ENCODE data around the gene AQP2.

AQP2 gene

GRCh38 chr12:49925433-49926204, 24.9 kb upstream of the AQP2 start:
- no peaks in the 10 kb centered on the region for H3K36me3 Mint-ChIP-seq
- ATAC-seq (replicated peaks) (no peak), DNase-seq (no peak)
- H3K9me3 Mint-ChIP-seq = no peaks in the 10 kb centered on the region
- peaks cover 3 to 16% of the 10 kb centered on the region in 2 donors for H3K27me3 Mint-ChIP-seq
- no peak overlapping the region for H3K27ac Mint-ChIP-seq
- no peaks in the 10 kb centered on the region for H3K4me1 Mint-ChIP-seq
- H3K4me3 Mint-ChIP-seq = no peak overlapping the region

DNA sequence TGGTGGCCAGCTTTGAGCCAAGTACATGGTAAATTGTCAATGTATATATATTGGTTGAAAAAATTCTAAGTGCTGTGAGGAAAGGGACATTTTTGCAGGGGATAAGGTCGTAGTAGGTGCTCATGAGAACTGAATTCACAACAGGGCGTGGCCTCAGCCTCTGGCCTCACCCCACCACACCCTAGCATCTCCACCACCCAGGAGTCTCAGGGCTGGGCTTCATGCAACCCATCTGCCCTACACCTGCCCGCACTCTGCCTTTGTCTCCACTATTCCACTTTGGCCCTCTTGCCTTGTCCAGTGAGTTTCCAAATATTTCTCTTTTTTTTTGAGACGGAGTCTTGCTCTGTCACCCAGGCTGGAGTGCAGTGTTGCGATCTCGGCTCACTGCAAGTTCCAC, 22.1 kb upstream of the AQP2 start:
- no peak overlapping the region for H3K4me3 Mint-ChIP-seq
- H3K4me1 Mint-ChIP-seq = no peaks in the 10 kb centered on the region
- ATAC-seq (replicated peaks) (no peak), DNase-seq (no peak)
- no peaks in the 10 kb centered on the region for H3K36me3 Mint-ChIP-seq
- peaks cover 3 to 11% of the 10 kb centered on the region in 2 donors for H3K27me3 Mint-ChIP-seq
- H3K27ac Mint-ChIP-seq = no peak overlapping the region
- no peaks in the 10 kb centered on the region for H3K9me3 Mint-ChIP-seq

- DNase-seq (no peak), ATAC-seq (replicated peaks) (no peak)
- no peak overlapping the region for H3K27ac Mint-ChIP-seq
- no peaks in the 10 kb centered on the region for H3K4me1 Mint-ChIP-seq
- H3K9me3 Mint-ChIP-seq = no peaks in the 10 kb centered on the region
- H3K4me3 Mint-ChIP-seq = no peak overlapping the region
- no peaks in the 10 kb centered on the region for H3K36me3 Mint-ChIP-seq
- peaks cover 6 to 15% of the 10 kb centered on the region in 2 donors for H3K27me3 Mint-ChIP-seq
These were observed 21.0 kb upstream of the AQP2 start for GRCh38 chr12:49929581-49929980.

DNA sequence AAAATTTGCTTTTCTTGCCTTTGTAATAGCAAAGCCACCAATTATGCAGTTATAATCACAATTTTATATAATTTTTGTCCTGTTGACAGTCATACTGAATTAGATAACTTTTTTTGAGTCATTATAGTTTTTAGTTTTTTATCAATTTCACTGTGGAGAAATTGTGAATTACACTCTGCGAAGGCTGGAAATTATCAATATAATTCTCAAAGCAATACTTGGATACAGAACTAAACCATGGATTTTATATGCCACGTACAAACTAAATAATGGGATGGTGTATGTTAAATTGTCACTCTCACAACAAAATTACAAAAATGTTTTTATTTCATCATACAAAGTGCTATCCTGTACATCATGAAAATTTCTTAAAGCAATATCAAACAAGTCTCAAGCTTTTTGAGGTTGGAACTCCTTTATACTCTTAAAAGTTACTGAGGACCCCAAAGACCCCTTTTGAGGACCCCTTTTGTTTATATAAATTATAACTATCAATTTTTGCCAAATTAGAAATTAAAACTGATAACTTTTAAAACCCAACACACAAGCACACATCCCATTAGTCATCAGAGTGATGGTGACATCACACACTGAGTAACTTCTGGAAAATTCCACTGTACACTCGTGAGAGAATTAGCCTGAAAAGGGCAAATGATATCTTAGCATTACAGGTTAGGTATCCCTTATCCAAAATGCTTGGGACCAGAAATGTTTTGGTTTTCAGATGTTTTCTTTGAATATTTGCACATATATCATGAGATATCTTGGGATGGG, 19.8 kb upstream of the AQP2 start:
- Mint-ChIP-seq H3K27ac (no peak overlapping the region), H3K4me1 (no peaks in the 10 kb centered on the region), H3K9me3 (no peaks in the 10 kb centered on the region), H3K27me3 (peaks cover 8 to 17% of the 10 kb centered on the region in 2 donors), H3K36me3 (no peaks in the 10 kb centered on the region), H3K4me3 (no peak overlapping the region)
- DNase-seq = no peak
- no peak for ATAC-seq (replicated peaks)

DNA sequence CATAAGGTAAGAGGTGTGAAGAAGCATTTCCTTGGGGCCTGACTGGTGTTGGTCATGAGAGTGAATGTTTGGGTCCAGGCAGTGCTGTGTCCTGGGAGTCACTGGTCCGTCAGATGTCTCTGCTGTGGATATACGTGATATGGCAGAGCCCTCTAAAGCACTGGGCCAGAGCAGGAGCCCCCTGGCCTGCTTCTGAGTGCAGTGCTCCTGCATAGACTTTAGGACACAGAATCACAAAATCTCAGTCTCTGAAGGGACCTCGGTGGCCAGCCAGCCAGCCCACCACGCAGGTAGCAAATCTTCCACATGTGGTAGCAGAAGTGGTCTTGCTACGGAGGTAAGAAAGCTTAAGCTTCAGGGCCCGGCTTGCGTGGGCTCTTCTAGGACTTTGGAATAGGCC, 18.5 kb upstream of the AQP2 start:
- DNase-seq (no peak), ATAC-seq (replicated peaks) (no peak)
- no peak overlapping the region for H3K4me3 Mint-ChIP-seq
- no peak overlapping the region for H3K27ac Mint-ChIP-seq
- no peaks in the 10 kb centered on the region for H3K9me3 Mint-ChIP-seq
- no peaks in the 10 kb centered on the region for H3K4me1 Mint-ChIP-seq
- no peaks in the 10 kb centered on the region for H3K36me3 Mint-ChIP-seq
- peaks cover 8 to 17% of the 10 kb centered on the region in 2 donors for H3K27me3 Mint-ChIP-seq

- ATAC-seq (replicated peaks) (no peak), DNase-seq (no peak)
- Mint-ChIP-seq H3K27ac (no peak overlapping the region), H3K27me3 (peaks cover 8 to 17% of the 10 kb centered on the region in 2 donors), H3K36me3 (no peaks in the 10 kb centered on the region), H3K4me1 (no peaks in the 10 kb centered on the region), H3K9me3 (no peaks in the 10 kb centered on the region), H3K4me3 (no peak overlapping the region)
These were observed 17.9 kb upstream of the AQP2 start for GRCh38 chr12:49932533-49933130.

- ATAC-seq (replicated peaks) (no peak), DNase-seq (no peak)
- Mint-ChIP-seq H3K27ac (no peak overlapping the region), H3K4me3 (no peak overlapping the region), H3K36me3 (no peaks in the 10 kb centered on the region), H3K9me3 (no peaks in the 10 kb centered on the region), H3K4me1 (no peaks in the 10 kb centered on the region), H3K27me3 (peaks cover 8 to 17% of the 10 kb centered on the region in 2 donors)
These were observed 16.7 kb upstream of the AQP2 start for GRCh38 chr12:49933796-49934195.

DNA sequence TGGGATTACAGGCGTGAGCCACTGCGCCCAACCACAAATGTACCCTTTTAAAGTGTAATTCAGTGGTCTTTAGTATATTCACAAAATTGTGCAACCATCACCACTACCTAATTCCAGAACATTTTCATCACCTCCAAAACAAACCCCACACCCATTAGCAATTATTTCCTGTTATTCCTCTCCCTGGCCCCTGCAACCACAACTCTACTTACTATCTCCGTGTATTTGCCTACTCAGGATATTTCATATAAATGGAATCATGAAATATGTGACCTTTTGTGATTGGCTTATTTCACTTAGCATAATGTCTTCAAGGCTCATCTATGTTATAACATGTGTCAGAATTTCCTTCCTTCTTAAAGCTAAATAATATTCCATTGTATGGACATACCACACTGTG, 16.0 kb upstream of the AQP2 start:
- Mint-ChIP-seq H3K27me3 (peaks cover 8 to 12% of the 10 kb centered on the region in 2 donors), H3K9me3 (no peaks in the 10 kb centered on the region), H3K36me3 (no peaks in the 10 kb centered on the region), H3K27ac (no peak overlapping the region), H3K4me3 (no peak overlapping the region), H3K4me1 (no peaks in the 10 kb centered on the region)
- DNase-seq = no peak
- ATAC-seq (replicated peaks) = no peak

DNA sequence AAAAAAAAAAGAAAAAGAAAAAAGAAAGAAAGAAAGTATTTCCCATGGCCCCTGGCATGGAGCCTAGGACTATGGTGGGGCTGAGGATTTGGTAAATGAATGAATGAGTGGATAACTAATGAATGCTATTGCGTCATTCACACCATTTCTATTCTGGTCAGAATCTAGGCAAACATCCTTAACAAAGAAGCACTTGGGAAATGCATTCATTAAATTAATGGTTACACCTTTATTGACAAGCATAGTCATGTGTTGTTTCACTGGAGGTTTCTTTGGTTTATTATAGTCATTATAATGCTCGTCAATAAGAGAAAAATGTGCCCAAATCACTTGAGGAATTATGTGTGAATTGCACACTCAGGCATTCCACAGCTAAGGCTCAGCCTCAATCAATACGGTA, 13.6 kb upstream of the AQP2 start:
- no peak overlapping the region for H3K27ac Mint-ChIP-seq
- no peak for ATAC-seq (replicated peaks)
- no peaks in the 10 kb centered on the region for H3K9me3 Mint-ChIP-seq
- H3K4me1 Mint-ChIP-seq = no peaks in the 10 kb centered on the region
- no peak overlapping the region for H3K4me3 Mint-ChIP-seq
- DNase-seq = no peak
- H3K27me3 Mint-ChIP-seq = peaks cover 5 to 6% of the 10 kb centered on the region in 2 donors
- no peaks in the 10 kb centered on the region for H3K36me3 Mint-ChIP-seq

DNA sequence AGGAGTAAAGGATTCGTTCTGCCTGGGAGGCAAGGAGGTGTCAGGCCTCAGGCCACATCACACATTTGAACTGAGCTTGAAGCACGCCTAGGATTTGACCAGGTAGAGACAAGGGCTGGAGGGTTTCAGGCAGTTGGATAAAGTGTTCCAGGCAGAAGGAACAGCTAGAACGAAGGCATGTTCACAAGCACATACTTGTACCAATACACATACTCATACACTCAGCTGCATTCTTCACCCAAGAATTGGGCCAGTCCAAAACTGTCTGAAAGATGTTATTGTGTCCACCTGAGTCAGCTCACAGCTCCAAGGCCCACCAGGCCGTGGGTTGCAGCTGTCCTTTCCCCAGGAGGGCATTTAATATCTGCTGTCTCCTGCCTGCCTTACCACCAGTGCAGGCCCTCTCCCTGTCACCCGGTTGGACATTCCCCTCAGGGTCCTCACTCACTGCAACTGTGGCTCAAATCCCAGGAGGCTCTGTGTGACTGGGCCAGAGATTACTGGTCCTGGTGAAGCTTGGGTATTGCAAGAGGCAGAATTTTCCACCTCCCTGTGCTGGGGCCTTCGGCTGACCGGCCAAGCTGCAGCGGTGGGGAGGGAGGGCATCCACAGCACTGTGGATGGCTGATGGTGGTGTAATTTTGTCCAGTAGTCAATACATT, 12.8 kb upstream of the AQP2 start:
- no peak overlapping the region for H3K4me3 Mint-ChIP-seq
- no peak overlapping the region for H3K27ac Mint-ChIP-seq
- ATAC-seq (replicated peaks) (no peak), DNase-seq (no peak)
- H3K4me1 Mint-ChIP-seq = no peaks in the 10 kb centered on the region
- H3K27me3 Mint-ChIP-seq = peaks cover 6 to 8% of the 10 kb centered on the region in 2 donors
- H3K9me3 Mint-ChIP-seq = no peaks in the 10 kb centered on the region
- no peaks in the 10 kb centered on the region for H3K36me3 Mint-ChIP-seq

DNA sequence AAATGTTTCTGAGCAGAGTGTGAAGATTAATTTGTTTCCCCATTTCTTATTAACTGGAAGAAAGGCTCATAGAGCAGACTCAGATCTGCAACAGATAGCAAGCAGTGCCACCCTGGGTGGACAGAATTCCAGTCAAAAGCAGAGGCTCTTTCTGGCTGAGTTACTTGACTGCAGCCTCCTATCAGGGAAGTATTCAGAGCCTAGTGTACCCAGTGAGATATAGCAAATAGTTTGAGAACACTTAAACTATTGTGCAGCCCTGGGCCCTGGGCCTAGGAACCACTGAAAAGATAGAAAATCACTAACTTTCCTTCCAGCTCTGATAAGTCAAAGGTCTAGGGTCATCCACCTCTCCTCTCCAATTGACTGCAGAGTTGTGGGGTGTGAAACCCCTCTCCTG, 11.2 kb upstream of the AQP2 start:
- no peak overlapping the region for H3K27ac Mint-ChIP-seq
- ATAC-seq (replicated peaks) = no peak

DNA sequence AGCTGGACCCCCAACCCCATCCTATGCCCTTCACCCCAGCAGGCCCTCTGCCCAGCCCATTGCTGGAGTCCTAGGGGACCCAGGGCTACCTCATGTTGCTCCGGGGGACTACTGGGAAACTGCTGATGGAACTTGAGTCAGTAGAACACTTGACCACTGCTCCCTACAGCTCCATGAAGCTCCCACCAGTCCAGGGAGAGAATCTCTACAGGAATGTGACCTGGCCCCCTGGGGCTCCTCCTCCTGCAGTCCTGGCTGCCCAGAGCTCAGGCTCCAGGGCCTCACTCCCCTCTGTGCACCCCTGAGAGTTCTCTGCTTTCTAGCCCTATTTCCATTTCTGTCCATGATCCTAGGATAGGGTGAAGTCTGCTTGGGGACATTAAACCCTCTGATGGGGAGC, 10.8 kb upstream of the AQP2 start:
- H3K36me3 Mint-ChIP-seq = no peaks in the 10 kb centered on the region
- ATAC-seq (replicated peaks) = no peak
- H3K27ac Mint-ChIP-seq = no peak overlapping the region
- no peaks in the 10 kb centered on the region for H3K9me3 Mint-ChIP-seq
- peaks cover 8% of the 10 kb centered on the region in 2 donors for H3K27me3 Mint-ChIP-seq
- H3K4me1 Mint-ChIP-seq = no peaks in the 10 kb centered on the region
- DNase-seq = no peak
- no peak overlapping the region for H3K4me3 Mint-ChIP-seq

More for the DNA sequence above, 11.2 kb upstream of the AQP2 start:
- no peaks in the 10 kb centered on the region for H3K4me1 Mint-ChIP-seq
- H3K4me3 Mint-ChIP-seq = no peak overlapping the region
- H3K36me3 Mint-ChIP-seq = no peaks in the 10 kb centered on the region
- no peaks in the 10 kb centered on the region for H3K9me3 Mint-ChIP-seq
- H3K27me3 Mint-ChIP-seq = peaks cover 11 to 12% of the 10 kb centered on the region in 2 donors
- no peak for DNase-seq

DNA sequence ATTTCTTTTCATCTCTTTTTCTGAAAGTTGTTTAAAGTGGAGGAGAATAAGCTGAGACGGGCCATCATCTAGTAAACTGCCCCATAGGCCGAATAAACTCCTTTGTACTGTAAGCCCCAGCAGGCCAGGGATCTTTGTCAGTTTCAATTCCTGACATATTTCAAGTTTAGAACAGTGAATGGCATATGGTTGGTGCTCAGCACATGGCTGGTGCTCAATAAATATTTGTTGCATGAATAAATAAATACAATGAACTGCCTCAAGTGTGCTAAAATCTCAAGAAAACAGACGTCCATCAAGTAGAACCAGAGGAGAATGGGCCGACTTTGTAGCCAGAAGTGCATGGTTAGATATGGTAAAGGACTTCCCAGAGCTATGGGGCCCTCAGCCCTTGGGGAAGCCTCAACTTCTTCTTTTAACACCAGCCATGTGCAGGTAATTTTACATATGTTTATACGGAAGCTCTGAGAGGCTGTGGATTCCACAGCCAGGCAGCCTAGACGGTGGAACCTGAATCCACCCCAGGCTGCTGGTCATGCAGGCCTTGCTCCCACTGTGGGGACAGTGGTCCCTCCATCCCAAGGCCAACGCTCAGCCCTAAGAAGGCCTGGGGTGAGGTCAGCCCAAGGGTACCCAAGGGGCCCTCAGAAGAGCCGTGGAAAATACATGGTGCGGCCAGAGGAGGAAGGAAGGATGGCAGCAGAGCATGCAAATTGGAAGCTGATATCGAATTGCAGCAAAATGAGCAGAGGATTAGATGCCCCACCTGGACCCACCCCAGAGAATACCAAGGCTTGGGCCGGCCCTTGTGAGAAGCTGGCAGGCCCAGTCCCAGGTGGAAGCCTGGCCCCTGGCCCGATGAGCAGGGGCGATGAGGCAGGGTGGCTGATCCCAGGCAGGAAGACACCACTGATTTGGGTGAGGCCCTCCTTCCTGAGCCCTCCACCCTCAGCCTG, 8.7 kb upstream of the AQP2 start:
- H3K4me1 Mint-ChIP-seq = peaks cover 7 to 18% of the 10 kb centered on the region in 2 donors
- no peak for DNase-seq
- H3K27me3 Mint-ChIP-seq = peaks cover 11 to 14% of the 10 kb centered on the region in 2 donors
- peak overlapping the region; percentile 73 for H3K27ac Mint-ChIP-seq
- H3K4me3 Mint-ChIP-seq = no peak overlapping the region
- H3K36me3 Mint-ChIP-seq = no peaks in the 10 kb centered on the region
- ATAC-seq (replicated peaks) = no peak
- no peaks in the 10 kb centered on the region for H3K9me3 Mint-ChIP-seq

All from stimulated activated naive B cell treated with anti-CD40 and anti-IgM and Interleukin-4, amounts not matched to agents 10 μg/mL and 1 μg/mL and 100 μg/mL, for 72 hours (primary cell).